ENCODE results near the gene COL6A1.
"Not testable (repeated sequence)": the region's sequence is repeated elsewhere in the genome, so short reads cannot be mapped to it uniquely, and the experiment has no call there.

COL6A1 gene

DNA sequence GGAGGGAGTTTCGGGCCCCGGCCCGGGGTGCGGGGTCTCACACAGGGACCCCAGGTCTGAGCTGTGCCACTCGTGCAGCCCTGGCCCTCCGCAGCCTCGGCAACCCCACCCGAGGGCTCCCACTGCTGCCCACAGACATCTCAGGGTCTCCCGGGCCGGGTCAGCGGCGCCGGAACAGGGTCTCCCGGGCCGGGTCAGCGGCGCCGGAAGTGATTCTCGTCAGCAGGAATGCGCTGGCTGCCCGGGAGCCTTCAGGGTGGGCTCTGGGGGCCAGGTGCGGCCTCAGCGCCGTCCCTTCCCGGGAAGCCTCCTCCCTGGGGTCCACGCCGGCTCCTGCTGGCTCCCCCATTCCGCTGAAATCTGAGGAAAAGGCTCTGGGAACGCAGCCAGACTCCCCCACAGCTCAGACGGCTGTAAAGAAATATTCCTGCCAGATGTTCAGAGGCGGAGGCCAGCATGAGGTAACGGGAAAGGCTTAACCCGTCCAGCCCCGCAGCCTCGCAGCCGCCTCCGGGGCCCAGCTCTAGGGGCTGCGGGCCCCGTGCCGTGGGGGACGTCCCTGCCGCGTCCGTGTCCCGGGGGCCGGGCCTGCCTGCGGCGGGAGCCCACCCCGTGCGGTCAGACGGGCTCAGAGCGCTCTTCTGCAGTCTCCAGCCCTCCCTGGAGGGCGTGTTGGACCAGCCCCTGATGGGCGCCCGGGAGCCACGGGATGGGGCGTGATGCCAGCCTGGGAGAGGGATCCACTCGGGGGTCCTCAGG is 8.7 kb upstream of the COL6A1 start:
- peak overlapping the region; percentile 64 for H3K4me3 ChIP-seq (ENCODE audit: low read depth, low read length)

DNA sequence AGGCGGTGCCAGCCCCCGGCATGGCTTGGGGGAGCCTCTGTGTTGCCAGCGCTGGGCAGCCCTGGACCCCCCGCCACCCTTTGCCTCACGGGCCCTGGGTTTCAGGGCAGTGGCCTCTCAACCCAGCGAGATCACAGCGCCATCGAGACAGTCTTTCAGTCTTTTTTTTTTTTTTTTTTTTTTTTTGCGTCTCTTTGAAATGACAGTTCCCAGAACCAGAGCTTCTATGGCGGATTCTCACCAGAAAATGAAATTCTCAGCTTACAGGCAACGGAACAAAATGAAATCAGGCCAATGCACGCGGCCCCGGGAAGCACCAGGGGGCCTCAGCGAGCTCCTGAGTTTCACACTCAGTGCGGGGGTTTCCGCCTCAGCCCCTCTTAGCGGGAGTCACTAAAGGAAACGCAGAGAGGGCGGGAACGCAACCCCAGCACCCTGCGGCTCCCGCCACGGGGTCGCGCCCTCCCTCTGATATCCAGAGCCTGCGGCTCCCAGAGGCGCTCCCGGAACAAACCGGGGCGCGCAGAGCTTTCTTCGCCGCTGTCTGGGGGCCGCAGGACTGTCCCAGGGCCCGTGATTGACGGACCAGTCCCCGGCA is 8.0 kb upstream of the COL6A1 start:
- Histone ChIP-seq H3K4me3 (ENCODE audit: low read depth, low read length) (peak overlapping the region; percentile 64), H3K27me3 (ENCODE audit: insufficient read depth, low read depth, severe bottlenecking) (no peaks in the 10 kb centered on the region), H3K27ac (peak overlapping the region; percentile 81), H3K9me3 (ENCODE audit: severe bottlenecking) (peaks cover 3% of the 10 kb centered on the region), H3K36me3 (no peaks in the 10 kb centered on the region)
- TF ChIP-seq, protein P1, sequence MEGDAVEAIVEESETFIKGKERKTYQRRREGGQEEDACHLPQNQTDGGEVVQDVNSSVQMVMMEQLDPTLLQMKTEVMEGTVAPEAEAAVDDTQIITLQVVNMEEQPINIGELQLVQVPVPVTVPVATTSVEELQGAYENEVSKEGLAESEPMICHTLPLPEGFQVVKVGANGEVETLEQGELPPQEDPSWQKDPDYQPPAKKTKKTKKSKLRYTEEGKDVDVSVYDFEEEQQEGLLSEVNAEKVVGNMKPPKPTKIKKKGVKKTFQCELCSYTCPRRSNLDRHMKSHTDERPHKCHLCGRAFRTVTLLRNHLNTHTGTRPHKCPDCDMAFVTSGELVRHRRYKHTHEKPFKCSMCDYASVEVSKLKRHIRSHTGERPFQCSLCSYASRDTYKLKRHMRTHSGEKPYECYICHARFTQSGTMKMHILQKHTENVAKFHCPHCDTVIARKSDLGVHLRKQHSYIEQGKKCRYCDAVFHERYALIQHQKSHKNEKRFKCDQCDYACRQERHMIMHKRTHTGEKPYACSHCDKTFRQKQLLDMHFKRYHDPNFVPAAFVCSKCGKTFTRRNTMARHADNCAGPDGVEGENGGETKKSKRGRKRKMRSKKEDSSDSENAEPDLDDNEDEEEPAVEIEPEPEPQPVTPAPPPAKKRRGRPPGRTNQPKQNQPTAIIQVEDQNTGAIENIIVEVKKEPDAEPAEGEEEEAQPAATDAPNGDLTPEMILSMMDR (IDR thresholded peaks at IDR 0.05; ENCODE audit: low read depth, low read length), result peak; percentile 83
- peak; percentile 88 for DNase-seq

More for the DNA sequence above, 8.7 kb upstream of the COL6A1 start:
- Histone ChIP-seq H3K27ac (peak overlapping the region; percentile 23), H3K36me3 (no peaks in the 10 kb centered on the region), H3K9me3 (ENCODE audit: severe bottlenecking) (peaks cover 3% of the 10 kb centered on the region), H3K27me3 (ENCODE audit: insufficient read depth, low read depth, severe bottlenecking) (no peaks in the 10 kb centered on the region)
- TF ChIP-seq, protein P1 (IDR thresholded peaks at IDR 0.05; ENCODE audit: low read depth, low read length), result no peak
- peak; percentile 41 for DNase-seq

- Histone ChIP-seq H3K9me3 (ENCODE audit: severe bottlenecking) (peaks cover 3% of the 10 kb centered on the region), H3K36me3 (no peaks in the 10 kb centered on the region), H3K4me3 (ENCODE audit: low read depth, low read length) (peak overlapping the region; percentile 64), H3K27me3 (ENCODE audit: insufficient read depth, low read depth, severe bottlenecking) (no peaks in the 10 kb centered on the region), H3K27ac (peak overlapping the region; percentile 81)
- peak; percentile 46 for DNase-seq
- TF ChIP-seq, protein P1 (IDR thresholded peaks at IDR 0.05; ENCODE audit: low read depth, low read length), result no peak
Measured at GRCh38 chr21:45974073-45975019, 7.2 kb upstream of the COL6A1 start.

DNA sequence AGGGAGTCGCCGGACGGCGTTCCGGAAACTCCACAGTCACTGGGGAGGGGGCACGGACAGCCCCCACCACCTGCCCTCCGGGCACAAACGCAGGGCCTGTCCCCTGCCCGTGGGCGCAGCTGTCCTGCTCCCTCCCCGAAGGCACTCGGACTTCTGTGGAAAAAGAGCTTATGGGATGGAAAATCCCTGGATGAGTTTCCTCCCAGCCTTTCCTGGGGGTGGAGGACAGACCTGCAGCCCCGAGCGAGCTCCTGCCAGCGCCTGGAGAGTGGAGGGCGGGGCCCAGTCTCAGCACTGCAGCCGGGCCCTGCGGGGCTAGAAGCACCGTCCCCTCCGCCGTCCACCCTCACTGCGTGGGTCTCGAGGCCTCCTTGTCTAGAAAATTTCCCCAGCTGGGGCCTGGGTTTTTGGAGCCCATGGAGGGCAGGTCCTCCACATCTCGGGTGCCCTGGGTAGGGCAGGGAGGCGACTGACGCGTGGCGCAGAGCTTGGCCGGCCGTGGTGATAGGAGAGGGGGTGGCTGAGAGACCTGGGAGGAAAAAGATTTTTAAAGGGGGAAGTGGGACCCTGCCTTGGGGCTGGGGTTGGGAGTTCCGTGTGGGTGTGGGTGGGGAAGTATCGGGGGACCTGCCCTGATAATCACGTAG is 6.4 kb upstream of the COL6A1 start:
- Histone ChIP-seq H3K4me3 (ENCODE audit: low read depth, low read length) (no peak overlapping the region), H3K27me3 (ENCODE audit: insufficient read depth, low read depth, severe bottlenecking) (no peaks in the 10 kb centered on the region), H3K36me3 (no peaks in the 10 kb centered on the region), H3K27ac (peak overlapping the region; percentile 81), H3K9me3 (ENCODE audit: severe bottlenecking) (peaks cover 3% of the 10 kb centered on the region)
- DNase-seq, result peak; percentile 68
- TF ChIP-seq, protein P1 (IDR thresholded peaks at IDR 0.05; ENCODE audit: low read depth, low read length), result no peak

DNA sequence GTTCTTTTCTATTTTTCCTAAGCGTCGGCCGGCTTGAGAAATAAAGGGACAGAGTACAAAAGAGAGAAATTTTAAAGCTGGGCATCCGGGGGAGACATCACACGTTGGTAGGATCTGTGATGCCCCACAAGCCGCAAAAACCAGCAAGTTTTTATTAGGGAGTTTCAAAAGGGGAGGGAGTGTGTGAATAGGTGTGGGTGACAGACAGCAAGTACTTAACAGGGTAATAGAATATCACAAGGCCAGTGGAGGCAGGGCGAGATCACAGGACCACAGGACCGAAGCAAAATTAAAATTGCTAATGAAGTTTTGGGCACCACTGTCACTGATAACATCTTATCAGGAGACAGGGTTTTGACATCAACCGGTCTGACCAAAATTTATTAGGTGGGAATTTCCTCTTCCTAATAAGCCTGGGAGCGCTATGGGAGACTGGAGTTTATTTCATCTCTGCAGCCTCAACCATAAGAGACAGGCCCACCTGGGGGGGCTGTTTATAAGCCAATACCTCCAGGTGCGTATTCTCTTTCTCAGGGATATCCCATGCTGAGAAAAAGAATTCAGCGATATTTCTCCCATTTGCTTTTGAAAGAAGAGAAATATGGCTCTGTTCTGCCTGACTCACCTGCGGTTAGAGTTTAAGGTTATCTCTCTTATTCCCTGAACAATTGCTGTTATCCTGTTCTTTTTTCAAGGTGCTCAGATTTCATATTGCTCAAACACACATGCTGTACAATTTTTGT is 5.7 kb upstream of the COL6A1 start:
- not testable (repeated sequence) for H3K27me3 ChIP-seq (ENCODE audit: insufficient read depth, low read depth, severe bottlenecking); H3K36me3 ChIP-seq; H3K4me3 ChIP-seq (ENCODE audit: low read depth, low read length); DNase-seq; H3K27ac ChIP-seq; H3K9me3 ChIP-seq (ENCODE audit: severe bottlenecking)

Measured in WERI-Rb-1 (cell line).